PC-9 (cell line): ENCODE results near the gene PRKCA. TPM values are rescaled to one million over a fixed set of nuclear protein-coding genes. Genes with fewer than 3 reads are reported as not detected.

Experiments
- BruUV-seq: library from RNA; stranded (reverse); fragments of 400-500 nt; replicated peaks from 2 replicates; lab custom pipeline; 2021; lab: Mats Ljungman, UMichigan
- CTCF ChIA-PET: fragments of 300-600 bp; sonication (Branson Sonifier 250); formaldehyde crosslinking; loops from one replicate; lab custom pipeline; 2022; ENCODE audit warnings: antibody characterized with exemption; lab: Charles Lee
- POLR2A ChIA-PET: fragments of 300-600 bp; sonication (Branson Sonifier 250); formaldehyde crosslinking; loops from one replicate; lab custom pipeline; 2022; ENCODE audit warnings: antibody characterized with exemption; ENCODE audit not compliant: unreplicated experiment; lab: Charles Lee
- DNase-seq, 2 experiments: peaks; one replicate each; pipeline versions ENCODE4 v3.0.0 to v3.0.0-alpha.2; 2015 to 2022; ENCODE audit warnings: mixed read lengths in 1 of 2
- H2AFZ ChIP-seq: fragments of 200-600 bp; sonication (generic); 2 replicates; pipeline ENCODE4 v1.8.1; 2017; ENCODE audit warnings: antibody characterized with exemption
- H3F3A ChIP-seq: fragments of 200-600 bp; sonication (generic); 2 replicates; pipeline ENCODE4 v1.8.1; 2017; ENCODE audit warnings: antibody characterized with exemption, mild to moderate bottlenecking, low read depth; ENCODE audit not compliant: insufficient read depth
- H3K27ac ChIP-seq: fragments of 200-600 bp; sonication (generic); 2 replicates; pipeline ENCODE4 v1.6.1; 2016; ENCODE audit warnings: mixed run types
- H3K27me3 ChIP-seq: fragments of 200-600 bp; sonication (generic); 2 replicates; pipeline ENCODE4 v1.6.1; 2016; ENCODE audit warnings: low read depth, mixed run types; ENCODE audit not compliant: insufficient read depth
- H3K36me3 ChIP-seq: fragments of 200-600 bp; sonication (generic); 2 replicates; pipeline ENCODE4 v1.6.1; 2016; ENCODE audit warnings: low read depth, mixed run types
- H3K4me1 ChIP-seq: fragments of 200-600 bp; sonication (generic); replicated peaks from 2 replicates; pipeline ENCODE4 v1.6.1; 2016; ENCODE audit warnings: mixed run types; ENCODE audit not compliant: insufficient read depth
- H3K4me2 ChIP-seq: fragments of 200-600 bp; sonication (generic); 2 replicates; pipeline ENCODE4 v1.6.1; 2017; ENCODE audit warnings: mixed run types
- H3K4me3 ChIP-seq: fragments of 200-600 bp; sonication (generic); 2 replicates; pipeline ENCODE4 v1.6.1; 2016; ENCODE audit warnings: mixed run types
- H3K79me2 ChIP-seq: fragments of 200-600 bp; sonication (generic); 2 replicates; pipeline ENCODE4 v1.6.1; 2017; ENCODE audit warnings: low read depth, mixed run types
- H3K9me2 ChIP-seq: fragments of 200-600 bp; sonication (generic); 2 replicates; pipeline ENCODE4 v1.8.1; 2017; ENCODE audit warnings: mild to moderate bottlenecking; ENCODE audit not compliant: insufficient read depth
- H3K9me3 ChIP-seq: fragments of 200-600 bp; sonication (generic); 2 replicates; pipeline ENCODE4 v1.8.1; 2016; ENCODE audit warnings: low read depth; ENCODE audit not compliant: insufficient read depth
- H4K20me1 ChIP-seq: fragments of 200-600 bp; sonication (generic); 2 replicates; pipeline ENCODE4 v1.8.1; 2017; ENCODE audit not compliant: insufficient read depth
- EZH2 ChIP-seq: fragments of 200-600 bp; sonication (generic); IDR thresholded peaks from 2 replicates; pipeline ENCODE4 v1.8.0; 2017; ENCODE audit warnings: antibody characterized with exemption, low read depth
- intact Hi-C: fragments of 100-400 bp; cut with micrococcal nuclease; formaldehyde crosslinking; loops from one replicate; pipeline ENCODE4 v1.10.0; 2022; ENCODE audit not compliant: unreplicated experiment
- total RNA-seq: library from RNA; stranded (reverse); gene quantifications from 2 replicates; pipeline ENCODE4 v1.2.3, GENCODE V29; 2021
- TF ChIP-seq, protein P1 (sequence below): fragments of 200-600 bp; sonication (generic); conservative IDR thresholded peaks from 2 replicates; pipeline ENCODE4 v1.6.1; 2017; ENCODE audit warnings: mixed run types, antibody characterized with exemption, mild to moderate bottlenecking, moderate library complexity

PRKCA gene
- total RNA-seq, 1 experiment from 2014 or later: 23.1 TPM

DNA sequence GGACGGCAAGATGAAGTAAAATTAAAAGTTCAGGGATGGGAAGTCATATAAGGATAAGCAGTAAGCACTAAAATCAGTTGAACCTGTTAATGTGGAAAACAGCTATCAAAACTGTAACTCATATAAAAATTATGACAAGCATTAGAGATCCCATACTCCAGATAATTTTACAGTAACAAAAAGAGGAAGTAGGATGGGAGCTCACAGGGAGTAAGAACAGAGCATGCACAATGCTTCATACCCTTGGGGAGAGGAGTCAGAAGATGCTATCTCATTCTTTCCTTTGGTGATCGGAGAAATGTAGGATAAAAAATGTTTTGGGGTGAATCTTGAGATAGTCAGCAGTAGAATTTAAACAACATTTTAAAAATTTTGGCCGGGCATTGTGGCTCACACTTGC, 367.8 kb downstream of the PRKCA start:
- Histone ChIP-seq H3K36me3 (no peaks in the 10 kb centered on the region), H3K9me2 (no peaks in the 10 kb centered on the region), H3K4me1 (peaks cover 20% of the 10 kb centered on the region), H3K4me2 (no peak overlapping the region), H4K20me1 (no peaks in the 10 kb centered on the region), H3F3A (peaks cover 20% of the 10 kb centered on the region; the same call in 1 of the 2 replicates), H2AFZ (no peak overlapping the region), H3K27me3 (no peaks in the 10 kb centered on the region), H3K27ac (no peak overlapping the region), H3K79me2 (0 out of 2 replicates have a peak, but pooled peaks cover 2% of the 10 kb centered on the region), H3K4me3 (no peak overlapping the region), H3K9me3 (no peaks in the 10 kb centered on the region)
- CTCF ChIA-PET: no interaction called here
- intact Hi-C loops: loop anchor here (5.0 kb wide), 2 partner anchors 103 to 203 kb away; no protein-coding TSS in a partner anchor
- TF ChIP-seq EZH2: no peak
- TF ChIP-seq, protein P1, sequence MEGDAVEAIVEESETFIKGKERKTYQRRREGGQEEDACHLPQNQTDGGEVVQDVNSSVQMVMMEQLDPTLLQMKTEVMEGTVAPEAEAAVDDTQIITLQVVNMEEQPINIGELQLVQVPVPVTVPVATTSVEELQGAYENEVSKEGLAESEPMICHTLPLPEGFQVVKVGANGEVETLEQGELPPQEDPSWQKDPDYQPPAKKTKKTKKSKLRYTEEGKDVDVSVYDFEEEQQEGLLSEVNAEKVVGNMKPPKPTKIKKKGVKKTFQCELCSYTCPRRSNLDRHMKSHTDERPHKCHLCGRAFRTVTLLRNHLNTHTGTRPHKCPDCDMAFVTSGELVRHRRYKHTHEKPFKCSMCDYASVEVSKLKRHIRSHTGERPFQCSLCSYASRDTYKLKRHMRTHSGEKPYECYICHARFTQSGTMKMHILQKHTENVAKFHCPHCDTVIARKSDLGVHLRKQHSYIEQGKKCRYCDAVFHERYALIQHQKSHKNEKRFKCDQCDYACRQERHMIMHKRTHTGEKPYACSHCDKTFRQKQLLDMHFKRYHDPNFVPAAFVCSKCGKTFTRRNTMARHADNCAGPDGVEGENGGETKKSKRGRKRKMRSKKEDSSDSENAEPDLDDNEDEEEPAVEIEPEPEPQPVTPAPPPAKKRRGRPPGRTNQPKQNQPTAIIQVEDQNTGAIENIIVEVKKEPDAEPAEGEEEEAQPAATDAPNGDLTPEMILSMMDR: no peak
- POLR2A ChIA-PET: no interaction called here
- no TSS peak for BruUV-seq
- no peak for DNase-seq

DNA sequence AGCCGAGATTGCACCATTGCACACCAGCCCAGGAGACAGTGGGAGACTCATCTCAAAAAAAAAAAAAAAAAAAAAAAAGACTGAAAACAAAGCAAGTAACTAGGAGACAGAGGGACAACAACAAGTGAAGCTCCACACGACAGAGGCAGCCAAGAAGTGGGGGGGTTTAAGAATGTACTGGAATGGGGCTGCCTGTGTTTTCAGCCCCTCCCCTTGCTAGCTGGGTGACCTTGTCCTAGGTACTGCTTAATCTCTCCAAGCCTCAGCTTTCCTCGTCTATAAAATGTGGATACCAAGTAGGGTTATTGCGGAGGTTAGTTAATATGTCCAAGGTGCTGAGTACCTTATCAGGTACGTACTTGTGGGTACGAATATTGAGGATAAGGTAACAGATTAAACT, 368.7 kb downstream of the PRKCA start:
- H3K4me3 ChIP-seq: no peak overlapping the region
- H4K20me1 ChIP-seq: no peaks in the 10 kb centered on the region
- ChIA-PET CTCF (no interaction called here), POLR2A (no interaction called here)
- H3K4me1 ChIP-seq: peaks cover 27% of the 10 kb centered on the region
- peaks cover 23% of the 10 kb centered on the region; the same call in 1 of the 2 replicates for H3F3A ChIP-seq
- no peak overlapping the region for H3K4me2 ChIP-seq
- no peaks in the 10 kb centered on the region for H3K9me2 ChIP-seq
- 0 out of 2 replicates have a peak, but pooled peaks cover 10% of the 10 kb centered on the region for H3K79me2 ChIP-seq
- no peak for TF ChIP-seq EZH2
- TF ChIP-seq, protein P1: no peak
- no peaks in the 10 kb centered on the region for H3K27me3 ChIP-seq
- no peaks in the 10 kb centered on the region for H3K36me3 ChIP-seq
- H3K9me3 ChIP-seq: no peaks in the 10 kb centered on the region
- no TSS peak for BruUV-seq
- no peak overlapping the region for H3K27ac ChIP-seq
- no peak overlapping the region for H2AFZ ChIP-seq
- no peak for DNase-seq
- intact Hi-C loops: loop anchor here (5.0 kb wide), 2 partner anchors 104 to 204 kb away; no protein-coding TSS in a partner anchor

DNA sequence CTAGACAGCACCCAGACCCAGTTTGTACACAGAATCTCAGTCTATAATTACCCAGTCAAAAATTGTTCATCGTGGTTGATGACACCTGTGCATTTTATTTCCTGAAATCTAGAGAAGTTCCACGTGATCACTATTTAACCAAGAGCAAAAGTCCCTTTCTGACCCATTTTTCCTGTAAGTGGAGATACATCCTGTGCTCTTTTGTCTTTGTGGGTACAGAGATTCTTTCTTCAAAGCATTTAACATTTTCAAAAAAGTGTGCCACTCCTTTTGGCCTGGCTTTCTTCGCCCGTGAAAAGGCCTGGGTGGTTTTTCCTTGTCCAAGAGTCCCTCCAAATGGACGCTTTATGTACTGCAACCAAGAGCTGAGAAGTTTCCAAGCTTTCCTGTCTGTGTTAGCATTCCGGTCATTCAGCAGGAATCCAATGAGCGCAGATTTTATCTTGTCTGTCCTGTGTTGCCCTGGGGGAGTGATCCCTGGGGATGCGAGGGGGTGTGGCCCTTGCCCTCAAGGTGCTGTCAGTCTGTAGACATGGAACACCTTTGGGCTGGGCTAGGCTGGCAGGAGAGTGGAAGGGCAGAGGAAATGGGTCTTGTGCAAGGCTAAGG, 371.4 kb downstream of the PRKCA start:
- intact Hi-C loops: loop anchor here (1.0 to 5.0 kb wide), 7 partner anchors 37 to 1442 kb away; no protein-coding TSS in a partner anchor
- TF ChIP-seq, protein P1: peak; percentile 87
- no peak for TF ChIP-seq EZH2
- Histone ChIP-seq H3K4me2 (peak overlapping the region; percentile 47), H3K27ac (peak overlapping the region; percentile 48), H3K9me3 (no peaks in the 10 kb centered on the region), H3K36me3 (no peaks in the 10 kb centered on the region), H3K9me2 (no peaks in the 10 kb centered on the region), H3K4me3 (no peak overlapping the region), H3K79me2 (0 out of 2 replicates have a peak, but pooled peaks cover 10% of the 10 kb centered on the region), H3K4me1 (peaks cover 44% of the 10 kb centered on the region), H3F3A (peaks cover 41% of the 10 kb centered on the region), H4K20me1 (no peaks in the 10 kb centered on the region), H3K27me3 (no peaks in the 10 kb centered on the region), H2AFZ (no peak overlapping the region)
- ChIA-PET CTCF (interaction anchor here (0.5 to 1.0 kb wide), 7 partner anchors 12 to 1442 kb away, joined by 3 to 9 read pairs (median 4); no protein-coding TSS in a partner anchor), POLR2A (interaction anchor here (0.5 to 1.0 kb wide), 5 partner anchors 173 to 1708 kb away, joined by 3 to 4 read pairs (median 3); no protein-coding TSS in a partner anchor)
- DNase-seq: peak; percentile 82 to 87
- no TSS peak for BruUV-seq
